ENCODE results near the gene COMT. TPM values are rescaled to one million over a fixed set of nuclear protein-coding genes. Genes with fewer than 3 reads are reported as not detected.

The COMT gene
- total RNA-seq, 2 experiments from 2014 or later, result 11.3 to 11.4 TPM

DNA sequence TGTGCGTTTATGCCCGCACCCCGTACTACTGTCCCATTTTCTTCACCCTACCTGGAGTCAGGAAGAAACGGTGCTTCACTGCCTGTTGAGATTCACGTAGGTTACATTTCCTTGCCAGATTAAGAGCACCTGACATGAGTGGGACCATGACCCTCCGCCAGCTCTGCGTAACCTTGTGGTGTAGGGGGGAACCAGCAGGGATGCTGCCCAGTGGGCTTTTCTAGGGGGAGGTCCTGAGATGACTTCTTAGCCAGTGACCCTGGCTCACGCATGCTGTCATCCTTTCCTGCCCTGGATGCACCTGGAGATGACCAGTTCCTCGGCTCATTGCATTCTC, 76.0 kb downstream of the COMT start:
- intact Hi-C loops (cut with DNase I, micrococcal nuclease), result loop anchor here in 1 of 2 experiments (10.0 kb wide), 2 partner anchors 163 to 377 kb away; partner anchors contain the start of genes GNB1L, RTL10 and ZNF74
- Histone ChIP-seq H3K4me1 (ENCODE audit: insufficient read depth, low read length) (peaks cover 41% of the 10 kb centered on the region), H3K27me3 (ENCODE audit: control insufficient read depth in 1 of 2, insufficient read depth in 2 of 2, low read length in 2 of 2) (peaks cover 0 to 3% of the 10 kb centered on the region in 2 experiments), H3K9me3 (ENCODE audit: control insufficient read depth in 1 of 2, insufficient read depth in 1 of 2, low read length in 2 of 2) (no peaks in the 10 kb centered on the region), H3K4me3 (ENCODE audit: low read length) (peak overlapping the region; percentile 88), H3K36me3 (ENCODE audit: insufficient read depth, low read length) (no peaks in the 10 kb centered on the region), H3K27ac (ENCODE audit: low read depth in 1 of 2, low read length in 2 of 2) (no peak overlapping the region)
- ChIA-PET POLR2A (no interaction called here), CTCF (no interaction called here)
- H3K9me3 Mint-ChIP-seq, result no peaks in the 10 kb centered on the region
- peak overlapping the region; percentile 73 for H3K27ac Mint-ChIP-seq
- peaks cover 32% of the 10 kb centered on the region for H3K4me1 Mint-ChIP-seq (ENCODE audit: low read depth)
- peak overlapping the region; percentile 92 for H3K4me3 Mint-ChIP-seq
- peaks cover 4% of the 10 kb centered on the region for H3K27me3 Mint-ChIP-seq
- H3K36me3 Mint-ChIP-seq (ENCODE audit: low read depth), result peaks cover 4% of the 10 kb centered on the region
- ATAC-seq (ENCODE audit: poor library complexity) (no peak), DNase-seq (no peak)
- TF ChIP-seq, protein P1, sequence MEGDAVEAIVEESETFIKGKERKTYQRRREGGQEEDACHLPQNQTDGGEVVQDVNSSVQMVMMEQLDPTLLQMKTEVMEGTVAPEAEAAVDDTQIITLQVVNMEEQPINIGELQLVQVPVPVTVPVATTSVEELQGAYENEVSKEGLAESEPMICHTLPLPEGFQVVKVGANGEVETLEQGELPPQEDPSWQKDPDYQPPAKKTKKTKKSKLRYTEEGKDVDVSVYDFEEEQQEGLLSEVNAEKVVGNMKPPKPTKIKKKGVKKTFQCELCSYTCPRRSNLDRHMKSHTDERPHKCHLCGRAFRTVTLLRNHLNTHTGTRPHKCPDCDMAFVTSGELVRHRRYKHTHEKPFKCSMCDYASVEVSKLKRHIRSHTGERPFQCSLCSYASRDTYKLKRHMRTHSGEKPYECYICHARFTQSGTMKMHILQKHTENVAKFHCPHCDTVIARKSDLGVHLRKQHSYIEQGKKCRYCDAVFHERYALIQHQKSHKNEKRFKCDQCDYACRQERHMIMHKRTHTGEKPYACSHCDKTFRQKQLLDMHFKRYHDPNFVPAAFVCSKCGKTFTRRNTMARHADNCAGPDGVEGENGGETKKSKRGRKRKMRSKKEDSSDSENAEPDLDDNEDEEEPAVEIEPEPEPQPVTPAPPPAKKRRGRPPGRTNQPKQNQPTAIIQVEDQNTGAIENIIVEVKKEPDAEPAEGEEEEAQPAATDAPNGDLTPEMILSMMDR (IDR thresholded peaks at IDR 0.05), result no peak

DNA sequence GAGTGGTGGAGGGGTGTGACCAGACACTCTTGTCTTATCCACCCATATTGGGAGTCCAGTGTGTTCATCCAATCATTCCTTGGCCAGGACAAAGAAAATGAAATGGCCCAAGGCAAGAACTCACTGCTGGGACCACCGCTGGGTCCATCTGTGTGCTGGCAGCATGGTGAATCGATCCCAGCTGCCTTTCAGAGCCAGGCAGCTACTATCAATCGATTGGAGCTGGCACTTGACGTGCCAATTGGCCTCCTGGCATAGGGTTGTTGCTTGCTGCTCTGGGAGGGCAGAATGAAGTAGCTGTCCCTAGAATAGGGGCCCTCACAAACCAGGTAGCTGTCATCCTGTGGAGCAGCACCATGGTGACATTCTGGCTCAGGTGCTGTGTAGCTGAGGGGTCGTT, 76.4 kb downstream of the COMT start:
- H3K9me3 ChIP-seq (ENCODE audit: control insufficient read depth in 1 of 2, insufficient read depth in 1 of 2, low read length in 2 of 2), result no peaks in the 10 kb centered on the region
- intact Hi-C loops (cut with DNase I, micrococcal nuclease), result loop anchor here in 1 of 2 experiments (10.0 kb wide), 2 partner anchors 163 to 377 kb away; partner anchors contain the start of genes GNB1L, RTL10 and ZNF74
- no peak overlapping the region for H3K27ac Mint-ChIP-seq
- peaks cover 4% of the 10 kb centered on the region for H3K27me3 Mint-ChIP-seq
- ATAC-seq (ENCODE audit: poor library complexity), result no peak
- H3K4me3 ChIP-seq (ENCODE audit: low read length), result no peak overlapping the region
- peaks cover 0 to 3% of the 10 kb centered on the region in 2 experiments for H3K27me3 ChIP-seq (ENCODE audit: control insufficient read depth in 1 of 2, insufficient read depth in 2 of 2, low read length in 2 of 2)
- TF ChIP-seq, protein P1 (IDR thresholded peaks at IDR 0.05), result no peak
- no peak for DNase-seq
- H3K36me3 Mint-ChIP-seq (ENCODE audit: low read depth), result peaks cover 4% of the 10 kb centered on the region
- H3K4me3 Mint-ChIP-seq, result peak overlapping the region; percentile 92
- CTCF ChIA-PET, result no interaction called here
- POLR2A ChIA-PET, result no interaction called here
- peaks cover 45% of the 10 kb centered on the region for H3K4me1 ChIP-seq (ENCODE audit: insufficient read depth, low read length)
- peaks cover 34% of the 10 kb centered on the region for H3K4me1 Mint-ChIP-seq (ENCODE audit: low read depth)
- no peaks in the 10 kb centered on the region for H3K36me3 ChIP-seq (ENCODE audit: insufficient read depth, low read length)
- no peaks in the 10 kb centered on the region for H3K9me3 Mint-ChIP-seq
- no peak overlapping the region for H3K27ac ChIP-seq (ENCODE audit: low read depth in 1 of 2, low read length in 2 of 2)

Small RNA genes lying within 50 kb of the gene (microRNA-seq; reads per million reads assigned to microRNA genes)
- not detected for gene MIR4761 (ENCODE audit: borderline microRNAs expressed, borderline replicate concordance)

Other genes with a start within 250 kb of the COMT start
- gene SEPTIN5, start 227.3 kb upstream of the COMT start, total RNA-seq, result under 1 TPM; 0.71 to 0.75 TPM
- gene GP1BB, start 218.2 kb upstream of the COMT start, total RNA-seq, result under 1 TPM in 1 of 2 experiments, not detected in 1; 0.22 TPM
- gene TBX1, start 181.0 kb upstream of the COMT start, total RNA-seq, result not detected
- gene GNB1L, start 86.9 kb upstream of the COMT start, total RNA-seq, result 1 to 10 TPM; 3.0 to 6.5 TPM
- gene RTL10, start 86.9 kb upstream of the COMT start, total RNA-seq, result 10 to 100 TPM; 24.7 TPM
- gene TXNRD2, start within 50 bp of the COMT start, total RNA-seq, result 10 to 100 TPM; 18.6 to 19.5 TPM
- gene ARVCF, start 75.1 kb downstream of the COMT start, total RNA-seq, result 1 to 10 TPM; 2.2 to 2.5 TPM
- gene TANGO2, start 79.3 kb downstream of the COMT start, total RNA-seq, result 10 to 100 TPM; 10.3 to 10.5 TPM
- 10 to 100 TPM; 17.8 to 18.5 TPM for gene DGCR8, start 138.5 kb downstream of the COMT start, total RNA-seq
- 10 to 100 TPM; 68.1 to 72.1 TPM for gene RANBP1, start 174.3 kb downstream of the COMT start, total RNA-seq
- gene TRMT2A, start 175.5 kb downstream of the COMT start, total RNA-seq, result 10 to 100 TPM; 79.3 to 84.2 TPM
- 10 to 100 TPM; 44.9 to 49.3 TPM for gene ZDHHC8, start 190.0 kb downstream of the COMT start, total RNA-seq
- gene CCDC188, start 209.3 kb downstream of the COMT start, total RNA-seq, result not detected

Measured in CD4-positive, alpha-beta T cell (primary cell).